Measurements from ENCODE around the gene DCPS.
A peak's percentile ranks its signal among the peaks of the same experiment; 100 is the strongest.

The DCPS gene

DNA sequence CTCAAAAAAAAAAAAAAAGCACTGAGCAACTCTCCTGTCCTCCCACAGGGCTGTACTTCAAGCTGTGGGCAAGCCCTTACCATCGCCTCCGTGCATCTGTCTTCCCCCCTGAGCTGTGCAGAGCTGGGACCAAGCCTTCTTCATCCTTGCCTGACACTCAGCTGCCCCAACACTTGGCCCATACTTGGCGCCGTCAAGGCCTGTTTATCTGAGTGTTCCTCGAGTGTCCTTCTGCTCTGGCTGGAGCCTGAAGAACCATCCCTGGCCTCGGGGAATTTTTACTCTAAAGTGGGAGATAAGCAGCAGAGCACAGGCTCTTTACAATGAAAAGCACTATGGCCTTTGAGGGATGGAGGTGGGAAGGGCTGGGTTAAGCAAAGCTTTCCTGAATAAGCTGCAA is 22.6 kb upstream of the DCPS start:
- Mint-ChIP-seq H3K4me3 (peak overlapping the region; percentile 90), H3K27ac (no peak overlapping the region), H3K9me3 (no peaks in the 10 kb centered on the region), H3K27me3 (ENCODE audit: low read depth, poor library complexity) (peaks cover 4% of the 10 kb centered on the region), H3K36me3 (ENCODE audit: low read depth) (peaks cover 11% of the 10 kb centered on the region), H3K4me1 (peaks cover 39% of the 10 kb centered on the region)
- DNase-seq, result no peak
- no peak for TF ChIP-seq CTCF (IDR thresholded peaks at IDR 0.05)

DNA sequence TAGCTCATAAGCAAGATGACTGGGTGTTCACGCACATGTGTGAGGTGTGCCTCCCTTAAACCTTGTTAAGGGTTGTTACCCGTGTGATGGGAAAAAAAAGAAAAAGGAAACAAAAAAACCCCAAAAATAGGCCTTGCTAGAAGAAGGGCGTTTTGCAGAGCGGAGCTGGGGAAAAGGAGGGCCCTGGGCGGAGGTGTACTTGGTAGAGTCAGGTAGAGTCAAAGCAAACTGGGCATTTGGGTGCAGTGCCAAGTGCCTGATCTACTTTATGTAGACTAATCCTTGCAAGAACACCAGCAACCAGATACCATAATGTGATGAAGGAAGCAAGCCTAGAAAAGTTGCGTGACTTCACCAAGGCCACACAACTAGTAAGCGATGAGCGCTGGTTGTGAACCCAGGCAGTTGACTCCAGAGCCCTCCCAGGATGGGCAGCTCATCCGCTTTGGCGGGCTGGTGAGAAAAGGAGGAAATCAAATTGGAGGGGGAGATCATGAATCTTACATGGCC is 22.1 kb upstream of the DCPS start:
- Mint-ChIP-seq H3K4me1 (peaks cover 39% of the 10 kb centered on the region), H3K27ac (no peak overlapping the region), H3K27me3 (ENCODE audit: low read depth, poor library complexity) (peaks cover 5% of the 10 kb centered on the region)

GRCh38 chr11:126282361-126282735 is 21.5 kb upstream of the DCPS start:
- peaks cover 7% of the 10 kb centered on the region for H3K27me3 Mint-ChIP-seq (ENCODE audit: low read depth, poor library complexity)
- peak overlapping the region; percentile 90 for H3K4me3 Mint-ChIP-seq
- H3K27ac Mint-ChIP-seq, result no peak overlapping the region
- no peak for TF ChIP-seq CTCF (IDR thresholded peaks at IDR 0.05)
- H3K4me1 Mint-ChIP-seq, result peaks cover 39% of the 10 kb centered on the region
- H3K9me3 Mint-ChIP-seq, result no peaks in the 10 kb centered on the region
- peaks cover 15% of the 10 kb centered on the region for H3K36me3 Mint-ChIP-seq (ENCODE audit: low read depth)
- peak; percentile 49 for DNase-seq

More for the DNA sequence above, 22.1 kb upstream of the DCPS start:
- no peak for TF ChIP-seq CTCF (IDR thresholded peaks at IDR 0.05)
- no peak for DNase-seq
- H3K9me3 Mint-ChIP-seq, result no peaks in the 10 kb centered on the region
- peak overlapping the region; percentile 90 for H3K4me3 Mint-ChIP-seq
- peaks cover 12% of the 10 kb centered on the region for H3K36me3 Mint-ChIP-seq (ENCODE audit: low read depth)

DNA sequence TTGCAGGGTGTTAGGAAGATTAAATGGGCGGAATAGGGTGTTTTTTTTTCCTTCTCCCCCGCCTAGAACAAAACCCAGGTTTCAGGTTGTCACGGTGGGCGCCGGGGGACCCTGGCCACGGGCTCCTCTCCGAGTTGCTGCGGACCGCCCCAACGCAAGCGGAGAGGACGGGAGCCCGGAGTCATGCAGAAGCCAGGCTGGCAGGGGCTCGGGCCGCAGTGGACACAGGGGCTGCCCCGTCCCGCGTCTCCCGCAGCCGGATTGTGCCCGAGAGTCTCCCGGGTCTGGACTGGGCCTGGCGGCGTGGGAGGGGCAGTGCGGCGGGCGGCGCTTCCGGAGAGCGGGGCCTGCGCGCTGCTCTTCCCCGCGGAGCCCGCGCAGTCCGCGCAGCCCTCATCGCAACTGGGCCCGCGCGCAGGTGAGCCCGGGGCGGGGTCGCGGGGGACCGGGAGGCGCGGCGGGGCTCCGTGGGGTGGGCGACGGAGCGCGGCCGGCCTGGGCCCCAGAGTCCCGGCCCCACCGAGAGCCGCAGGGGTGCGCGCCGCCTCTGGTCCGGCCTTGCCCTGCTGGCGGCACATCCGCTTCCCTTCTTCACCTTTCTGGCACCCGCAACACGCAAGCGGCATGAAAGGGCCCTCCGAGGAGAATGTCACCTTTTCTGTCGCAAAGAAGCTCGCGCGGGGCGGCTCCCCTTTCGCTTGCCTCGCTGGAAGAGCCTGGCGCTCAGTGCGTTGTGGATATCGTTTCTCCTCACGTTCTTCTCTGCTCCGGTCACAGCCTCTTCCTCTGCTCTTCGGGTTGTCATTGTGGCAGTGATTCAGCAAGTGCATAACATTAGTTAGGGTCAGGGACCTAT is 20.9 kb upstream of the DCPS start, which contains the start of gene TIRAP:
Gene TIRAP (plus strand): TSS at position 358 of the 856 bp plus-strand sequence. CDS start 7,802 bp downstream, outside the sequence.
- peaks cover 7% of the 10 kb centered on the region for H3K27me3 Mint-ChIP-seq (ENCODE audit: low read depth, poor library complexity)
- peak within 1 kb of the TSS; percentile 94 for H3K4me3 Mint-ChIP-seq
- H3K27ac Mint-ChIP-seq, result no peak within 1 kb of the TSS
- H3K36me3 Mint-ChIP-seq (ENCODE audit: low read depth), result peaks cover 10% of the 10 kb centered on the region
- H3K4me1 Mint-ChIP-seq, result peaks cover 39% of the 10 kb centered on the region
- no peaks in the 10 kb centered on the region for H3K9me3 Mint-ChIP-seq
- no peak for TF ChIP-seq CTCF (IDR thresholded peaks at IDR 0.05)
- DNase-seq, result peak; percentile 73

DNA sequence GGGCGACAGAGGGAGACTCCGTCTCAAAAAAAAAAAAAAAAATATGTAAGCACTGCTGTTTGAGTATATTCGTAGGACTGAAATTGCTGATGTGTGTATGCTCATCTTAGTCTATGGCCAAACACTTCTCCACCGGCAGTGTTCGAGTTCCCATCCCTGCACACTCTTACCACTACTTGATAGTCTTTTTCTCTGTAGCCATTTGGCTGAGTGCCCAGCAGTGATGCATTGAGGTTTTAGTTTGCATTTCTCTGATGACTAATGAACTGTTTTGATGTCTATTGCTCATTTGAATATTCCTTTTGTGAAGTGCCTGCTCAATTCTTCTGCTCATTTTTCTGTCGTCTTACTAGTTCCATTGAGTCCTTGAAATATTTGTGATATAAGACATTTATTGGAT is 19.0 kb upstream of the DCPS start:
- peaks cover 11% of the 10 kb centered on the region for H3K36me3 Mint-ChIP-seq (ENCODE audit: low read depth)
- peaks cover 30% of the 10 kb centered on the region for H3K4me1 Mint-ChIP-seq
- H3K27ac Mint-ChIP-seq, result no peak overlapping the region
- no peaks in the 10 kb centered on the region for H3K9me3 Mint-ChIP-seq
- H3K27me3 Mint-ChIP-seq (ENCODE audit: low read depth, poor library complexity), result peaks cover 7% of the 10 kb centered on the region
- peak overlapping the region; percentile 6 for H3K4me3 Mint-ChIP-seq
- no peak for TF ChIP-seq CTCF (IDR thresholded peaks at IDR 0.05)
- DNase-seq, result no peak
